Caki2 (cell line): Measurements from ENCODE around the gene EYS. TPM values are rescaled to one million over a fixed set of nuclear protein-coding genes. Genes with fewer than 3 reads are reported as not detected.
"Not testable (repeated sequence)": the region's sequence is repeated elsewhere in the genome, so short reads cannot be mapped to it uniquely, and the experiment has no call there.

Experiments
- DNase-seq: peaks from one replicate; pipeline ENCODE4 v3.0.0-alpha.2; 2015; ENCODE audit warnings: low read depth
- in situ Hi-C: cut with HindIII; loops from 2 replicates; pipeline ENCODE4 v1.10.0; 2016; ENCODE audit warnings: low sequenced_read_pairs, low pct_unique_long_range_greater_than_20kb, mixed read lengths
- total RNA-seq: library from RNA; depleted of rRNA; stranded (reverse); fragments of >200 nt; shearing (Covaris generic); gene quantifications from 2 replicates; pipeline ENCODE4 v1.2.3, GENCODE V29; 2014; ENCODE audit warnings: low replicate concordance

The EYS gene
- total RNA-seq, 1 experiment from 2014 or later: not detected

- in situ Hi-C loops: no loop called here
- DNase-seq: peak; percentile 81
Observed at GRCh38 chr6:64252256-64252655, 1454.8 kb downstream of the EYS start.

- in situ Hi-C loops: no loop called here
- peak; percentile 78 for DNase-seq
Observed at GRCh38 chr6:64250126-64250525, 1456.9 kb downstream of the EYS start.

DNA sequence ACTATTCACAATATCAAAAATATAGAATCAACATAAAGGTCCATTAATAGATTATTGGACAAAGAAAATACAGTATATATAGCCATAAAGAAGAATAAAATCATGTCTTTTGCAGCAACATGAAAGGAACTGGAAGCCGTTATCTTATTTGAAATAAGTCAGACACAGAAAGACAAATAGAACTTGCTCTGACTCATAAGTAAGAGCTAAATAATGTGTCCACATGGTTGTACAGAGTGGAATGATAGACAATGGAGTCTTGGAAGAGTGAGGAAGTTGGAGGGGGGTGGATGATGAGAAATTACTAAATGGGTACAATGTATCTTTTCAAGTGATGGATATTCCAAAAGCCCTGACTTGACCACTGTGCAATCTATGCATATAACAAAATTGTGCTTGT, 1457.9 kb downstream of the EYS start:
- peak; percentile 47 for DNase-seq
- in situ Hi-C loops: no loop called here

DNA sequence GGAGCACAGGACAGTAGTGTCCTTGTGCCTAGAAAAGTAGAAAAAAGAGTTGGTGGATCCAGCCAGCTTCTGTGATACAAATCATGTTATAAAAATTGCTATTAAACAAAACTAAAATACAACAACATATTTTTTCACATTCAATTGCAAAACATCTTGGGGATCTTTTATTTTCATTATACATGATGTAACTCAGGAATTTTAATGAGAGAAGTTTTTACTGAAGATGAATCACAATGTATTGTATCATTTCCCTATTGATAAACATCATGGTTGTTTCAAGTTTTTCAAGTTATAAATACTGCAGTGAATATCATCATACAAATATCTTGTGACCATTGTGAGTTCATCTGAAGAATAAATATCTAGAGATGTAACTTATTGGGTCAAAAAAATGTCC, 1463.4 kb downstream of the EYS start:
- in situ Hi-C loops: no loop called here
- DNase-seq: no peak

DNA sequence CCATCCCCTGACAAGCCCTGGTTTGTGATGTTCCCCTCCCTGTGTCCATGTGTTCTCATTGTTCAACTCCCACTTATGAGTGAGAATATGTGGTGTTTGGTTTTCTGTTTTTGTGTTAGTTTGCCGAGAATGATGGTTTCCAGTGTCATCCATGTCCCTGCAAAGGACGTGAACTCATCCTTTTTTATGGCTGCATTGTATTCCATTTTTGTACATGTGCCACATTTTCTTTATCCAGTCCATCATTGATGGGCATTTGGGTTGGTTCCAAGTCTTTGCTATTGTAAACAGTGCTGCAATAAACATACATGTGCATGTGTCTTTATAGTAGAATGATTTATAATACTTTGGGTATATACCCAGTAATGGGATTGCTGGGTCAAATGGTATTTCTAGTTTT, 1468.1 kb downstream of the EYS start:
- in situ Hi-C loops, DNase-seq: not testable (repeated sequence)

- DNase-seq: no peak
- in situ Hi-C loops: no loop called here
Observed at GRCh38 chr6:64238071-64238470, 1469.0 kb downstream of the EYS start.

DNA sequence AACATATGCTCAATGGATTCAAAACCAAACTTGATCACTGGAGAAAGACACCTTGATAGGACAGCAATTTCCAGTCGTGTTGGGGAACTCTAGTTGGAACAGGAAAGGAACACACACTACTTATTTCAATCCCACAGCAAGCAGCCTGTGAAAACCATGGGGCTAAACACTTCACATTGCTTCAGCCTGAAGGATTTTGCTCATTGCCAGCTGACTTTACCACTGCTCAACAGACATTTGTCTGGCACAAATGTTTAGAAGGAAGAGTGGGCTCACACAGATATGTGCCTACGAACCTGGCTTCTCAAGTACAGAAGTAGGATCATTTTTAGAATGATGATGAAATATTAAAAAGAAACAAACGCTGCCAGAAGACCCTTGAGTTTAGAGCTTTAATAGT, 1473.3 kb downstream of the EYS start:
- no peak for DNase-seq
- in situ Hi-C loops: no loop called here

DNA sequence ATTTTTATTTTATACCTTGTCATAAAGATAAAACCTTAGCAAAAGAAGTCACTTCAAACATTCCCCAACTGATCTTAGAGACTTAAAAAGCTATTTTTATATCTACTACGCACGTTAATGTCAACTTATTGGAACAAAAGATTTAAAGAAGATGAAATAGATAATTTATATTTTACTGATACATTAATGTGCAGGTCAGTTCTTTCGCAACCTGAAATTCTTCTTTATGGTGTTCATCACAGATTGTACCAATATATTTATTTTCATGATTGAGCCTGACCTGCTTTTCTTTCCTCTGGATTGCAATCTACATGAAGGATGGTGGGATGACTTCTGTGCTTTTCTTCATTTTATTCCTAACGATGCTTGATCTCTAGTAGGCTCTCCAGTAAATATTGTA, 1475.1 kb downstream of the EYS start:
- DNase-seq: no peak
- in situ Hi-C loops: no loop called here

DNA sequence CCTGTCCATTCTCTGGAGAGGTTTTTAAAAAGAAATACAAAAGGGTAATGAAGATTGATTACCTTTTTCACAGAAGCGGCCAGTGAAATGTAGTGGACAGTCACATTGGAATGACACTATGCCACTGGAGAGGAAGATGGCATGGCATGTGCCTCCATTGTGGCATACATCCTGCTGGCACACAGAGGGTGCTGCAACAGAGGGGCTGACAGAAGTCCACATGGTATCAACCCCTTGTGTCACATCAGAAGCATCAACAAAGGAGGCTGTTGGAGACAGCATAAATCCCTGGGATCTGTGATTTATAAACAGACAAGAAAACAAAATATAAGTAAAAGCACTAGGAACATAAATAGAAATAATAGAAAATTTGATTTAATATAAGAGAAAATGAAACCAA, 1476.5 kb downstream of the EYS start:
- in situ Hi-C loops: no loop called here
- DNase-seq: no peak

DNA sequence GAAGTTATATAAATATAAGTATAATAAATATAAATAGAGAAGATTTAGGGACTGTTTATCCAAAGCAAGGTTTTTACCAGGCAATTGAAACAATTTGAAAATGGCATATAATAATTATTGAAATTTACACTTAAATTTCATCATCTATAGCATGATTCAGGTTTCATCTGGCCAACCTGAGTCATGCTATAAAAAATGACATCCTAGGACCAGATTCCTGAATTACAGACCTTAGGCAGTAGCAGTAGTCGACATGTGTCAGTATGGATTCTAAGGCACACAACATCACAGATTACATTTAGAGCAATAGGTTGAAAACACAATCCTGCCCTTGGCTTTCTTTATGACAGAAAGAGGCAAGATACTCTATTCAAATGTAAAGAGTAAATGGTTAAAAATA, 1479.2 kb downstream of the EYS start:
- in situ Hi-C loops: no loop called here
- DNase-seq: no peak

- no peak for DNase-seq
- in situ Hi-C loops: no loop called here
Observed at GRCh38 chr6:64225503-64225902, 1481.5 kb downstream of the EYS start.

GRCh38 chr6:64224819-64225218, 1482.2 kb downstream of the EYS start:
- no peak for DNase-seq
- in situ Hi-C loops: no loop called here

GRCh38 chr6:64221776-64222175, 1485.2 kb downstream of the EYS start:
- DNase-seq: no peak
- in situ Hi-C loops: no loop called here

GRCh38 chr6:64220801-64221200, 1486.2 kb downstream of the EYS start:
- peak; percentile 84 for DNase-seq
- in situ Hi-C loops: no loop called here

DNA sequence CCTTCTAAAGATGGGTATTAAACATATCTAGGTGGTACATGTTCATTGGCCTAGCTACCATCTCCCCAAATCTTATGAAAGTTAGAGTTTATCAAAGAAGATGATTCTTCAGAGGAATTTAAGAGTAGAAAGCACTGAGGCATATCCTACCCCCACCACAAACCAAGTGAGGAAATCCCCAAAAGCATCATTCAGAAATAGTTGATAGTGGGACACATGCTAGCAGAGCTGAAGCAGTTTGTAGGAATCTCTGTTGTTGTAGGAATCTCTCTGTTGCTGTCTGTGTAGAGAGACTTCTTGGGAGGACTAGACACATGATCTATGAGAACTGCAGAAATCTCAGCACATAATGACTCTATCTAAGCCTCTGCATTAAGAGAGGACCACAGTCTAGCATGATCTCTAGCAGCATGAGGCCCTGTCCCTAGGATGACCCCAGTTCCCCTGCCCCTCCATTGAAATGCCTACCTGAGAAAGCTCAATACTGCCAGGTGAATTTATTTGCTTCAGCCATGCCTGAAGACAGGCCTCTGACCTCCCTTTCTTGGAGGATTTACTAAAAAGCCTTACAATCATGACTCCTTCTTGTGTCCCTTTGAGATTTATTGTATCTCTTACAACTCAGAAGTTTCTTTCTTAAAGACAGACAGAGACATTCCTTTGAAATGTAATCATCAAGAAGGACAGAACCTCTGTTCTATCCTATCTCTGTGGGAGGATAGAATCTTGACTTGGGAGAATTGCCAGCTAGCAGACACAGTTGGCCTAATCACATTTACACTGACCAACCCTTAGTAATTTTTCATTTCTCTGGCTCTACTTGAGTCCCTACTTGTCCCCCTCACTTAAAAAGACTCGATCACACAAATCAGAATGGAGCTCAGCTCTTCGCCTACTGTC, 1489.1 kb downstream of the EYS start:
- in situ Hi-C loops: no loop called here
- peak; percentile 69 for DNase-seq

DNA sequence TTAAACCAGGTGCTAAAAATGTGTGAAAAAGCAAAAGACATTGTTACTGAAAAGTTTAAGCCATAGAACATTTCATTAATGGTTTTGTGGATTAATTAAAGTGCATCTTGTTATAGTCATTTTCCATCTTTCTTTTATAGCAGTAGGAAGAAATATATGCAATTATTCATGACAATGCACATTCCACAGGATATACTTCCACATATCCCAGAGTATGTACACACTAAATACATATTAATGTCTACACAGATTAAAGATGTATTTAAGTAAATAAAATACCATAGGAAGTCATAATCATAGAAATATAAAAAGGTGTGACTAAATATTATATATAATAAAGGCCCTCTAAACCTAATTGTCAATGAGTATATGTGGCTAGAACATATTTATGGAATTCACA, 1492.7 kb downstream of the EYS start:
- DNase-seq: no peak
- in situ Hi-C loops: no loop called here

DNA sequence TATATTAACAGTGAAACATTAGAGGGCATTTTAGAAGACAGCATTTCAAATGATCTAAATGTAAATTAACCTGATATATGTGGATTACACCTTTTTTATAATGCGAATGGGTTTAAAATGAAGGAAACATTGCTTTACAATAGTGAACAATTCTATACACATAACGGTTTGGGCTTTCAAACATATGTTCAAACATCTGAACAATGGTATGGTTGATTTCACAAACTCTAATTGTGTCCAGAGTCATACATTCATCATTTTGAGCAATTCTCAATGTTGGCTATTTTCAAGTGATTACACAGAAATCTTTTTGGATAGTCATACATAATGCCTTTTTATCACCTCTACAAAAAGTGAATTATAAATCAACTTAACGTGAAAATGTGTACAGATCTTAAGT, 1493.3 kb downstream of the EYS start:
- no peak for DNase-seq
- in situ Hi-C loops: no loop called here

GRCh38 chr6:64197246-64197645, 1509.8 kb downstream of the EYS start:
- no peak for DNase-seq
- in situ Hi-C loops: no loop called here

DNA sequence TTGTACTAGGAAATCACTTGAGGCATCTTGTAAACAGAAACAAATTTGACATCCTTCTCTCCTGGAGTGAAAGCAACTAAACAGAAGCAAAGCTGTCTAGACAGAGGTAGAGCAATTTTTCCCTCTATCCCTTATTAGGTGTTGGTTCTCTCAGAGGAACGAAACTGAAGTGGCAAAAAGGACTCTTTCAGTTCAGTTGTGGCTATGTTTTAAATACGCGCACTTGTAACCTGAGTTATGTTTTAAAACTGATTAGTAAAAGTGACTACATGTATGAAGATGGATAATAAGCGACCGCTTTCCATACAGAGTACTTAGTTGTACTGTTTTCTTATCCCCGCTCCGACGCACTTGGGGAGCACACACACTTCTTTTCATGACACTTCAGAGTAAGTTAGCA, 1520.4 kb downstream of the EYS start:
- no peak for DNase-seq
- in situ Hi-C loops: no loop called here

DNA sequence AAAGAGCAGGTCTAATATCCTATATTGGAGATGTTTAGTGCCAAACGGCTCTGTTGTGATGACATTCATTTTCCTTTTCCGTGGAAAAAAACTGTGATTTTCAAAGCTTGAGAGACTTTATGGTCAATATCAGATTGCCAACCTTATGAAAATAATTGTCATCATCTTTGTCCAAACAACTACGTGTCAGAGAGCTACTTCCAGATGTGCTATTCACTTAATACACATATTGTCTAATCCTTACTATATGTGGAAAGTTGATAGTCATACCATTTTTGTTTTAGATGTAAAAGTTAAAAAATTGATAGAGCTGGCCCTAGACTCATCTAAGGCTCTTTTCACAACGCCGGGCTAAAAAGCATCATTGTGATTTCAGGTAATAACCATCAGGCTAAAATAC, 1521.4 kb downstream of the EYS start:
- no peak for DNase-seq
- in situ Hi-C loops: no loop called here
